OCI-LY3 (cell line): ENCODE data around the gene EVI5L.

Experiments used
- CTCF ChIP-seq: fragments of 200-600, 300-600 bp; sonication (generic); IDR thresholded peaks from 2 replicates; pipeline ENCODE4 v1.5.1; 2014; ENCODE audit warnings: antibody characterized with exemption, low read length, low read depth
- EZH2phosphoT487 ChIP-seq: fragments of 200-600 bp; shearing (Covaris generic); IDR thresholded peaks from 2 replicates; pipeline ENCODE4 v1.6.1; 2018; ENCODE audit warnings: antibody characterized with exemption, mixed run types, low read depth

GRCh38 chr19:7846155-7846646 lies 16.2 kb downstream of the EVI5L start:
- TF ChIP-seq CTCF (no peak), EZH2phosphoT487 (no peak)
